Measurements from ENCODE around the gene ATF7.
A peak's percentile ranks its signal among the peaks of the same experiment; 100 is the strongest.

GRCh38 chr12:53492830-53493609, 133.2 kb downstream of the ATF7 start:
- peak in 1 of 5 experiments; percentile 12 for TF ChIP-seq CTCF (IDR thresholded peaks at IDR 0.05)
- TF ChIP-seq POLR2A (IDR thresholded peaks at IDR 0.05) = peak; percentile 89
- TF ChIP-seq POLR2AphosphoS5 (IDR thresholded peaks at IDR 0.05) = peak; percentile 48 to 80 (median 80)
